ENCODE results near the gene ATG12.

DNA sequence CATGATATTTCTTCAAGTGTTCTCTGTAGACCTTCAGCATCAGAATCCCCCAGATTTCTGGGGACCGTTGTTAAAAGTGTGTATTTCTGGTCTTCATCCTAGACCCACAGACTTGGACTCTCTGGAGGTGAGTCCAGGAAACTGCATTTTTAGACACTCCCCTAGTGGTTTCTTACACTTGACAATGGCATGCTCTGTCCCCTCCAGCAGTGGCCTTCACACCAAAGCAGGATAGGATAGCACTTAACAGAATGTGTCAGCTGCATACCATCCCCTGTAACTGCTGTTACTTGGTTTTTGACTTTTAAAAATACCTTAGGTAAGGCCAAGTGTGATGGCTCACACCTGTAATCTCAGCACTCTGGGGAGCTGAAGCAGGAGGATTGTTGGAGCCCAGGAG lies 45.7 kb downstream of the ATG12 start:
- TF ChIP-seq, protein P1, sequence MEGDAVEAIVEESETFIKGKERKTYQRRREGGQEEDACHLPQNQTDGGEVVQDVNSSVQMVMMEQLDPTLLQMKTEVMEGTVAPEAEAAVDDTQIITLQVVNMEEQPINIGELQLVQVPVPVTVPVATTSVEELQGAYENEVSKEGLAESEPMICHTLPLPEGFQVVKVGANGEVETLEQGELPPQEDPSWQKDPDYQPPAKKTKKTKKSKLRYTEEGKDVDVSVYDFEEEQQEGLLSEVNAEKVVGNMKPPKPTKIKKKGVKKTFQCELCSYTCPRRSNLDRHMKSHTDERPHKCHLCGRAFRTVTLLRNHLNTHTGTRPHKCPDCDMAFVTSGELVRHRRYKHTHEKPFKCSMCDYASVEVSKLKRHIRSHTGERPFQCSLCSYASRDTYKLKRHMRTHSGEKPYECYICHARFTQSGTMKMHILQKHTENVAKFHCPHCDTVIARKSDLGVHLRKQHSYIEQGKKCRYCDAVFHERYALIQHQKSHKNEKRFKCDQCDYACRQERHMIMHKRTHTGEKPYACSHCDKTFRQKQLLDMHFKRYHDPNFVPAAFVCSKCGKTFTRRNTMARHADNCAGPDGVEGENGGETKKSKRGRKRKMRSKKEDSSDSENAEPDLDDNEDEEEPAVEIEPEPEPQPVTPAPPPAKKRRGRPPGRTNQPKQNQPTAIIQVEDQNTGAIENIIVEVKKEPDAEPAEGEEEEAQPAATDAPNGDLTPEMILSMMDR (IDR thresholded peaks at IDR 0.05; ENCODE audit: poor library complexity): no peak
- TF ChIP-seq EZH2 (IDR thresholded peaks at IDR 0.05; ENCODE audit: borderline replicate concordance): no peak

Data from hepatocyte (in vitro differentiated cells).